H1 (cell line): Measurements from ENCODE around the gene TRAF6. TPM values are rescaled to one million over a fixed set of nuclear protein-coding genes. Genes with fewer than 3 reads are reported as not detected.
"Not testable (repeated sequence)": the region's sequence is repeated elsewhere in the genome, so short reads cannot be mapped to it uniquely, and the experiment has no call there.

Source experiments
- CTCF ChIA-PET: fragments of 300-600 bp; sonication (Branson Sonifier 250); formaldehyde crosslinking; loops from one replicate; lab custom pipeline; 2021; ENCODE audit not compliant: partially characterized antibody; lab: Charles Lee
- POLR2A ChIA-PET: fragments of 300-600 bp; sonication (Branson Sonifier 250); formaldehyde crosslinking; loops from one replicate; lab custom pipeline; 2021; ENCODE audit warnings: inconsistent platforms; ENCODE audit not compliant: partially characterized antibody; lab: Charles Lee
- DNase-seq, 2 experiments: peaks; one replicate each; pipeline versions ENCODE4 v3.0.0 to v3.0.0-alpha.2; 2010 to 2022; ENCODE audit warnings: low spot score in 2 of 2, low read depth in 1 of 2, mixed read lengths in 1 of 2
- FAIRE-seq: peaks from 2 replicates; lab custom pipeline; 2011; peaks lifted over from hg19 to GRCh38; lab: Jason Lieb, UNC
- H2AFZ ChIP-seq: 2 replicates; pipeline ENCODE4 v1.8.1; 2012; ENCODE audit warnings: low read length, inconsistent platforms
- H2AK5ac ChIP-seq: 2 replicates; pipeline ENCODE4 v1.6.1; 2013; ENCODE audit warnings: low read depth, low read length
- H2BK120ac ChIP-seq: replicated peaks from 2 replicates; pipeline ENCODE3; 2013; ENCODE audit warnings: low read depth, low read length, inconsistent platforms
- H2BK12ac ChIP-seq: 2 replicates; pipeline ENCODE4 v1.6.1; 2013; ENCODE audit warnings: low read depth, low read length
- H2BK15ac ChIP-seq: 2 replicates; pipeline ENCODE4 v1.6.1; 2013; ENCODE audit warnings: low read length
- H2BK20ac ChIP-seq: 2 replicates; pipeline ENCODE4 v1.6.1; 2013; ENCODE audit warnings: low read length
- H2BK5ac ChIP-seq: 2 replicates; pipeline ENCODE4 v1.6.1; 2013; ENCODE audit warnings: low read depth, low read length
- H3K14ac ChIP-seq: 2 replicates; pipeline ENCODE4 v1.6.1; 2013; ENCODE audit warnings: inconsistent platforms; ENCODE audit not compliant: insufficient read length
- H3K18ac ChIP-seq: 2 replicates; pipeline ENCODE4 v1.6.1; 2013; ENCODE audit warnings: low read length; ENCODE audit errors: extremely low read depth
- H3K23ac ChIP-seq: 2 replicates; pipeline ENCODE4 v1.6.1; 2013; ENCODE audit warnings: inconsistent platforms; ENCODE audit not compliant: insufficient read length
- H3K23me2 ChIP-seq: 2 replicates; pipeline ENCODE4 v1.6.1; 2013; ENCODE audit warnings: low read depth, low read length
- H3K27ac ChIP-seq: 2 replicates; pipeline ENCODE4 v1.6.1; 2011; ENCODE audit warnings: low read depth, low read length, inconsistent platforms
- H3K27me3 ChIP-seq, 4 experiments: replicated peaks in 1 of 4; 1 replicate in 1 of 4; 2 replicates in 3 of 4; pipeline versions ENCODE4 v1.6.1 to v1.8.1; 2011 to 2013; ENCODE audit warnings: low read length in 3 of 4, mild to moderate bottlenecking in 3 of 4, inconsistent platforms in 2 of 4, mixed read lengths in 2 of 4, moderate library complexity in 1 of 4; ENCODE audit not compliant: control insufficient read depth in 3 of 4, insufficient read depth in 3 of 4; ENCODE audit errors: extremely low read depth in 1 of 4
- H3K36me3 ChIP-seq, 4 experiments: 2 replicates each; pipeline versions ENCODE4 v1.6.1 to v1.8.1; 2011 to 2013; ENCODE audit warnings: mild to moderate bottlenecking in 4 of 4, low read length in 3 of 4, moderate library complexity in 2 of 4, control low read depth in 1 of 4, inconsistent platforms in 1 of 4; ENCODE audit not compliant: insufficient read depth in 4 of 4, control insufficient read depth in 2 of 4
- H3K4ac ChIP-seq: replicated peaks from 2 replicates; pipeline ENCODE3; 2013; ENCODE audit warnings: low read length, low read depth, mixed read lengths, inconsistent platforms; ENCODE audit not compliant: insufficient read length
- H3K4me1 ChIP-seq, 4 experiments: replicated peaks in 1 of 4; 1 replicate in 1 of 4; 2 replicates in 3 of 4; pipeline versions ENCODE4 v1.6.1 to v1.8.1; 2011 to 2013; ENCODE audit warnings: low read length in 3 of 4, inconsistent platforms in 2 of 4, mixed read lengths in 1 of 4; ENCODE audit not compliant: insufficient read depth in 4 of 4, control insufficient read depth in 3 of 4
- H3K4me2 ChIP-seq, 2 experiments: 2 replicates each; pipeline versions ENCODE4 v1.6.1 to v1.8.1; 2011 to 2013; ENCODE audit warnings: low read depth in 2 of 2, low read length in 2 of 2, control low read depth in 1 of 2, inconsistent platforms in 1 of 2, mild to moderate bottlenecking in 1 of 2; ENCODE audit not compliant: insufficient read depth in 1 of 2
- H3K4me3 ChIP-seq, 4 experiments: fragments of 200-600, 300-600 bp in 1 of 4; sonication (generic), shearing (Covaris generic), sonication (Bioruptor Twin) in 1 of 4; 2 replicates each; pipeline versions ENCODE4 v1.5.1 to v1.8.1; 2011 to 2016; ENCODE audit warnings: low read length in 4 of 4, low read depth in 3 of 4, control low read depth in 2 of 4, inconsistent platforms in 2 of 4, mild to moderate bottlenecking in 2 of 4, mixed read lengths in 1 of 4, moderate library complexity in 1 of 4; ENCODE audit not compliant: insufficient read depth in 2 of 4; ENCODE audit errors: extremely low read depth in 1 of 4
- H3K56ac ChIP-seq: replicated peaks from 2 replicates; pipeline ENCODE3; 2013; ENCODE audit warnings: low read depth, mild to moderate bottlenecking, mixed read lengths, low read length, inconsistent platforms; ENCODE audit not compliant: insufficient read length
- H3K79me1 ChIP-seq: 2 replicates; pipeline ENCODE4 v1.6.1; 2013; ENCODE audit warnings: low read depth, low read length, control low read depth
- H3K79me2 ChIP-seq, 2 experiments: 2 replicates each; pipeline versions ENCODE4 v1.6.1 to v1.8.1; 2012 to 2013; ENCODE audit warnings: low read length in 2 of 2, mild to moderate bottlenecking in 2 of 2, inconsistent platforms in 1 of 2; ENCODE audit not compliant: insufficient read depth in 2 of 2, control insufficient read depth in 1 of 2
- H3K9ac ChIP-seq, 4 experiments: replicated peaks in 1 of 4; 1 replicate in 1 of 4; 2 replicates in 3 of 4; pipeline versions ENCODE4 v1.6.1 to v1.8.1; 2011 to 2013; ENCODE audit warnings: low read depth in 3 of 4, low read length in 3 of 4, control low read depth in 2 of 4, mild to moderate bottlenecking in 2 of 4, moderate library complexity in 2 of 4, inconsistent platforms in 1 of 4; ENCODE audit errors: extremely low read depth in 1 of 4
- H3K9me3 ChIP-seq, 2 experiments: 2 replicates each; pipeline versions ENCODE4 v1.6.1 to v1.8.1; 2012 to 2013; ENCODE audit warnings: mild to moderate bottlenecking in 2 of 2, moderate library complexity in 2 of 2, control low read depth in 1 of 2, inconsistent platforms in 1 of 2, low read depth in 1 of 2, low read length in 1 of 2, mixed read lengths in 1 of 2; ENCODE audit not compliant: insufficient read depth in 2 of 2
- H4K20me1 ChIP-seq, 2 experiments: replicated peaks in 1 of 2; 2 replicates each; pipeline versions ENCODE3 to v1.8.1; 2011 to 2013; ENCODE audit warnings: inconsistent platforms in 2 of 2, low read length in 2 of 2, mild to moderate bottlenecking in 1 of 2; ENCODE audit not compliant: insufficient read depth in 2 of 2, control insufficient read depth in 1 of 2
- H4K5ac ChIP-seq: 2 replicates; pipeline ENCODE4 v1.6.1; 2013; ENCODE audit warnings: low read length, low read depth, mixed read lengths, inconsistent platforms; ENCODE audit not compliant: insufficient read length
- H4K8ac ChIP-seq: 2 replicates; pipeline ENCODE4 v1.8.0; 2013; ENCODE audit warnings: mild to moderate bottlenecking, moderate library complexity, low read length, inconsistent platforms; ENCODE audit not compliant: insufficient read depth; ENCODE audit errors: extremely low read depth
- H4K91ac ChIP-seq: replicated peaks from 2 replicates; pipeline ENCODE3; 2013; ENCODE audit warnings: low read length, mixed read lengths, inconsistent platforms; ENCODE audit not compliant: insufficient read length
- KDM1A ChIP-seq: fragments of 200-600, 300-600 bp; sonication (generic); IDR thresholded peaks from 2 replicates; pipeline ENCODE4 v1.7.1; 2016; ENCODE audit warnings: mild to moderate bottlenecking, low read length, borderline replicate concordance
- WGBS, 2 experiments: shearing (Covaris generic) in 1 of 2; methylation state at CpG; one replicate each; pipeline versions ENCODE4 v1.1.6 to v1.1.7; 2013 to 2015; ENCODE audit warnings: low lambda C conversion rate in 2 of 2, mixed read lengths in 2 of 2, inconsistent platforms in 1 of 2, low coverage in 1 of 2, missing lambda C conversion rate in 1 of 2; ENCODE audit not compliant: insufficient replicate concordance in 2 of 2, insufficient coverage in 1 of 2, insufficient read length in 1 of 2; ENCODE audit errors: extremely low coverage in 1 of 2, missing lambda C conversion rate in 1 of 2; 5-methylcytosine and 5-hydroxymethylcytosine counted together
- polyA plus RNA-seq, 7 experiments: library from polyadenylated mRNA; depleted of rRNA in 3 of 7; stranded (reverse) in 5 of 7; unstranded in 2 of 7; fragments of >200 nt in 5 of 7; fragments of 200-250 nt in 2 of 7; gene quantifications; 1 replicate in 5 of 7; 2 replicates in 1 of 7; 4 replicates in 1 of 7; pipeline versions ENCODE4 v1.2.1 to v1.2.3, GENCODE V29; 2011 to 2013; ENCODE audit warnings: missing spikeins in 2 of 7, mixed read lengths in 2 of 7
- total RNA-seq: library from RNA; stranded (reverse); fragmentation: NEBNext Ultra II Directional; extraction: Animal tissue kit (Norgen Biotek cat#: 25700); gene quantifications from 2 replicates; pipeline ENCODE4 v1.2.1, GENCODE V29; 2021

The TRAF6 gene
- total and polyA plus RNA-seq, 2 of the 8 experiments (the other 6 are each of a cell fraction or from before 2014, with no cell fraction given), result 4.6 to 8.8 TPM

DNA sequence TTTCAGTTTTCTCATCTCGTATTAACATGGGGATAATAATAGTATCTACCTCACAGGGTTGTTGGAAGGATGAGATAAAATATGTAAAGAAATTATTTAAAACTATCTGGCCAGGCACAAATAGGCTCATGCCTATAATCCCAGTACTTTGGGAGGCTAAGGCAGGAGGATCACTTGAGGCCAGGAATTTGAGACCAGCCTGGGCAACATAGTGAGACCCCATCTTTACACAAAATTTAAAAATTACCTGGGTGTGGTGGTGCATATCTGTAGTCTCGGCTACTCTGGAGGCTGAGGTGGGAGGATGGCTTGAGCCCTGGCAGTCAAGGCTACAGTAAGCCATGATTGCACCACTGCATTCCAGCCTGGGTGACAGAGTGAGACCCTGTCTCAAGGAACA is 990 bp upstream of the TRAF6 start:
- 81% methylated on average over 2 of the region's 2 CpGs; no CpG with 5 or more reads in 1 of the 2 experiments for WGBS, 2 experiments
- H3K36me3 ChIP-seq, H3K23me2 ChIP-seq, POLR2A ChIA-PET, H3K23ac ChIP-seq, H2BK20ac ChIP-seq, H3K4me1 ChIP-seq, H2BK15ac ChIP-seq, H3K18ac ChIP-seq, H2AK5ac ChIP-seq, H3K79me1 ChIP-seq, H4K8ac ChIP-seq, H3K56ac ChIP-seq, DNase-seq, H4K5ac ChIP-seq, H4K20me1 ChIP-seq, H3K9me3 ChIP-seq, H4K91ac ChIP-seq, FAIRE-seq, H3K27ac ChIP-seq, H2BK5ac ChIP-seq, H3K14ac ChIP-seq, H2BK120ac ChIP-seq, H3K79me2 ChIP-seq, H2BK12ac ChIP-seq, H3K9ac ChIP-seq, H3K27me3 ChIP-seq, H3K4ac ChIP-seq: not testable (repeated sequence)
- peak overlapping the region in 1 of 2 experiments; percentile 53; a peak in 2 of 4 replicates for H3K4me2 ChIP-seq
- H2AFZ ChIP-seq, result peak overlapping the region; percentile 98; the same call in 1 of the 2 replicates
- CTCF ChIA-PET, result interaction anchor here (0.6 to 1.4 kb wide), 6 partner anchors 13 to 938 kb away, joined by 3 to 5 read pairs (median 4); no protein-coding TSS in a partner anchor
- TF ChIP-seq KDM1A, result peak; percentile 68; the same call in 1 of the 2 replicates
- peak overlapping the region in 3 of 4 experiments; percentile 95 to 96 (median 96); a peak in 3 of 8 replicates for H3K4me3 ChIP-seq
